GM19240 (cell line): ENCODE data around the gene BMERB1.
"Not testable (repeated sequence)": the region's sequence is repeated elsewhere in the genome, so short reads cannot be mapped to it uniquely, and the experiment has no call there.

Source experiments
- DNase-seq: peaks from one replicate; pipeline ENCODE4 v3.0.0; 2011; ENCODE audit warnings: low spot score; ENCODE audit not compliant: insufficient read length

The BMERB1 gene

GRCh38 chr16:15434425-15435215 is at the start of gene BMERB1:
Gene BMERB1 (plus strand): TSS chr16:15434588. CDS start chr16:15434654, 66 bp downstream.
- DNase-seq = no peak

GRCh38 chr16:15388060-15388459 is 46.3 kb upstream of the BMERB1 start:
- not testable (repeated sequence) for DNase-seq

- DNase-seq = not testable (repeated sequence)
Observed at GRCh38 chr16:15389916-15390315, 44.5 kb upstream of the BMERB1 start.

- not testable (repeated sequence) for DNase-seq
Observed at GRCh38 chr16:15393025-15393424, 41.4 kb upstream of the BMERB1 start.

- not testable (repeated sequence) for DNase-seq
Observed at GRCh38 chr16:15395631-15396508, 38.5 kb upstream of the BMERB1 start, which contains the start of gene MPV17L. Gene MPV17L (plus strand): TSS chr16:15395754. CDS start chr16:15395898, 144 bp downstream.

- DNase-seq = not testable (repeated sequence)
Observed at GRCh38 chr16:15396509-15396829, 37.9 kb upstream of the BMERB1 start.

- no peak for DNase-seq
Observed at GRCh38 chr16:15396948-15397594, 37.3 kb upstream of the BMERB1 start.

- DNase-seq = no peak
Observed at GRCh38 chr16:15398618-15399316, 35.6 kb upstream of the BMERB1 start.

- DNase-seq = no peak
Observed at GRCh38 chr16:15399317-15399716, 35.1 kb upstream of the BMERB1 start.

GRCh38 chr16:15400314-15400713 is 34.1 kb upstream of the BMERB1 start:
- not testable (repeated sequence) for DNase-seq

- no peak for DNase-seq
Observed at GRCh38 chr16:15401972-15402371, 32.4 kb upstream of the BMERB1 start.

GRCh38 chr16:15403392-15403995 is 30.9 kb upstream of the BMERB1 start:
- no peak for DNase-seq

GRCh38 chr16:15404091-15404490 is 30.3 kb upstream of the BMERB1 start:
- DNase-seq = not testable (repeated sequence)

GRCh38 chr16:15404792-15405191 is 29.6 kb upstream of the BMERB1 start:
- no peak for DNase-seq

GRCh38 chr16:15407756-15408155 is 26.6 kb upstream of the BMERB1 start:
- DNase-seq = not testable (repeated sequence)

GRCh38 chr16:15409476-15409875 is 24.9 kb upstream of the BMERB1 start:
- not testable (repeated sequence) for DNase-seq

GRCh38 chr16:15415511-15415985 is 18.8 kb upstream of the BMERB1 start:
- DNase-seq = no peak

- no peak for DNase-seq
Observed at GRCh38 chr16:15417197-15417596, 17.2 kb upstream of the BMERB1 start.

- DNase-seq = no peak
Observed at GRCh38 chr16:15418206-15418605, 16.2 kb upstream of the BMERB1 start.

GRCh38 chr16:15421696-15422095 is 12.7 kb upstream of the BMERB1 start:
- DNase-seq = not testable (repeated sequence)
